Measurements from ENCODE around the gene CACNA1S.

Gene CACNA1S

DNA sequence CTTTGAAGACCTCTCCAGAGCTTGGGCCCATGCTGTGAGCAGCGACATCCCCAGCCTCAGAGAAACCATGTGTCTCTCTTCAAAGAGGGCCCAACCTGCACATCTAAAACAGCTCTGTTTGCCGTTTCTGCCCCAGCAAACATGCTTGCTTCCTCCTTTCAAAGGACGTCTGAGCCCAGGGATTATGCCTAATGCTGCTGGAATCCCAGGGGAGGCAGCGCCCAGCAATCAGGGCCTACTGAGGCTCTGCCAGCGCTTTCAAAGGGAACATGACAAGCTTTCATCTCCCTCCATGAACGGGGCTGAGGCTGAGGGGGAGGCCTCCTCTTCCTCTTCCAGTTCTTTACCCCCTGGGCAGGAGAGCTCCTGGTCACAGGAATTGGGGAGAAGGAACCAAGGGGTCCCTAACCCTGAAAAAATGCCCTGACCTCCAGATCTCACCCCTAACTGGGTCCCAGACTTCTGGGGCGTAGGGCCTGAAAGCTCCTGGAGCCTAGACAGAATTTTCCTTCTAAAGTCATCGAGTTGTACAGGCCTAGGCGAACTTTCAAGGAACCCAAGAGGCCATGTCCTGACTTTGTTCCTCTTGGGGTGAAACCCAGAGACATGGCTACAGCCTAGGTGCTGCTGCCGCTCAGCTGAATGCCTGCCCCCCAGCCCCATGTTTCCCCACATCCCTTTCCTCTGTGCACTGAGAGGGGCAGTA lies 28.2 kb upstream of the CACNA1S start:
- DNase-seq (ENCODE audit: insufficient read length, low spot score) (no peak), FAIRE-seq (peak; percentile 91)
- TF ChIP-seq, protein P1, sequence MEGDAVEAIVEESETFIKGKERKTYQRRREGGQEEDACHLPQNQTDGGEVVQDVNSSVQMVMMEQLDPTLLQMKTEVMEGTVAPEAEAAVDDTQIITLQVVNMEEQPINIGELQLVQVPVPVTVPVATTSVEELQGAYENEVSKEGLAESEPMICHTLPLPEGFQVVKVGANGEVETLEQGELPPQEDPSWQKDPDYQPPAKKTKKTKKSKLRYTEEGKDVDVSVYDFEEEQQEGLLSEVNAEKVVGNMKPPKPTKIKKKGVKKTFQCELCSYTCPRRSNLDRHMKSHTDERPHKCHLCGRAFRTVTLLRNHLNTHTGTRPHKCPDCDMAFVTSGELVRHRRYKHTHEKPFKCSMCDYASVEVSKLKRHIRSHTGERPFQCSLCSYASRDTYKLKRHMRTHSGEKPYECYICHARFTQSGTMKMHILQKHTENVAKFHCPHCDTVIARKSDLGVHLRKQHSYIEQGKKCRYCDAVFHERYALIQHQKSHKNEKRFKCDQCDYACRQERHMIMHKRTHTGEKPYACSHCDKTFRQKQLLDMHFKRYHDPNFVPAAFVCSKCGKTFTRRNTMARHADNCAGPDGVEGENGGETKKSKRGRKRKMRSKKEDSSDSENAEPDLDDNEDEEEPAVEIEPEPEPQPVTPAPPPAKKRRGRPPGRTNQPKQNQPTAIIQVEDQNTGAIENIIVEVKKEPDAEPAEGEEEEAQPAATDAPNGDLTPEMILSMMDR (IDR thresholded peaks at IDR 0.05; ENCODE audit: insufficient read depth, missing control alignments), result no peak

DNA sequence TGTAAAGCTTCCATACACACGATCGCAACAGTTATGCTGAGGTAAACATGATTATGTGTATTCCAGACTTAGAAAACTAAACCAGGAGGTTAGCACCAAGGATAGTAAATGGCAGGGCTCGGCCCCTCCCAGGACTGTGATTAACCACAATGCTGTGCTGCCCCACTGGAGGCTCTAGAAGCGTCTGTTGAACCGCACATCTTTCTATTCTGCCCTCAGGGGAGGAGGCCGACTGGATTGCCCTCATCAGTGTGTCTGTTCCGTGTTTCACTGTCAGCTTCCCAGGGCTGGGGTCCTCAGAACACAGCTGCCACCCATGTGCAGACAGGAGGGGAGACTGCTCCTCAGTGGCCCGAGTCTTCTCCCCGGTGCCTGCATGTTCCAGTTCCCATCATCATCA lies 27.5 kb upstream of the CACNA1S start:
- DNase-seq (ENCODE audit: insufficient read length, low spot score), result no peak
- TF ChIP-seq, protein P1 (IDR thresholded peaks at IDR 0.05; ENCODE audit: insufficient read depth, missing control alignments), result no peak
- FAIRE-seq, result peak; percentile 29

DNA sequence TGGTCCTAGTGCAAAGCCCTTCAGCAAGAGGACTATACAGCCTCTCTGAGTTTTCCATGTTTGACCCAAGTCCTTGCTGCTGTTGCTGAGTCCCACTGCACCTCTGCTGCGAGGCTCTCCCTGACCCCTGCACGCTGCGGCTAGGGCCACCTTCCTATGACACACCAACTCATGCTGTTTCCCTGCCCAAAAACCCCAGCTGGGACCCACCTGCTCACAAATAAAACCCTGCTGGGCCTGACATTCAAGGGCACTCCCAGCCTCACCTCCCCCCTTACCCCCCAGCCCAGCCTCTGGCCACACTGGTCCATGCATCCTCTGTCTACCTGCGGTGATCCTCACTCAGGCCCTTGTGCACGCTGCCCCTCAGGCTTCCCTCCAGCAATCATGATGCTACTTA lies 27.1 kb upstream of the CACNA1S start:
- TF ChIP-seq, protein P1 (IDR thresholded peaks at IDR 0.05; ENCODE audit: insufficient read depth, missing control alignments), result no peak
- FAIRE-seq, result no peak
- DNase-seq (ENCODE audit: insufficient read length, low spot score), result no peak

DNA sequence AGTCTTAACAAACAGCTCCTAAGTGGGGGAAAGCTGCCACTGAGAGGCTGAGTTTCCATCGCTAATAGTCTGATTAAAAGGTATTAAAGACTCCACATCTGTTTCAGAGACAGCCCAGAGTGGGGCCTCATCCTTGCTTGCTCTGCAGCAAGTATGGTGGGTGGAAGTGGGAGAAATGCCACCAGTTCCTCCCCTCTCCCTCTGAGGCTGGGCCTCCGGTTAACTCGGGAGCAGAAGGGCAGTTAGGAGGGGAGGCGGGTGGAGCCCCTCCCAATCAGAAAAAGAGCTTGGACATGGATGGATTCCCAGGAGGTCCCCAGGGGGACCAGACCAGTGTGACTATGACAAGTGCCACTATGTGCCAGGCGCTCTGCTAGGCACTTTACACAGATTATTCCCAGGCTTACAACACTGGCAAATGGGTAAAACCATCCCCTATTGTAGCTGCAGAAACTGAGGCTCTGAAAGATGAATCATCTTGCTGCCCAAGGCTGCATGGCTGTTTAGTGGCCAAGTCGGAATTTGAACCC lies 26.1 kb upstream of the CACNA1S start:
- FAIRE-seq (peak; percentile 97), DNase-seq (ENCODE audit: insufficient read length, low spot score) (peak; percentile 83)
- TF ChIP-seq, protein P1 (IDR thresholded peaks at IDR 0.05; ENCODE audit: insufficient read depth, missing control alignments), result no peak

DNA sequence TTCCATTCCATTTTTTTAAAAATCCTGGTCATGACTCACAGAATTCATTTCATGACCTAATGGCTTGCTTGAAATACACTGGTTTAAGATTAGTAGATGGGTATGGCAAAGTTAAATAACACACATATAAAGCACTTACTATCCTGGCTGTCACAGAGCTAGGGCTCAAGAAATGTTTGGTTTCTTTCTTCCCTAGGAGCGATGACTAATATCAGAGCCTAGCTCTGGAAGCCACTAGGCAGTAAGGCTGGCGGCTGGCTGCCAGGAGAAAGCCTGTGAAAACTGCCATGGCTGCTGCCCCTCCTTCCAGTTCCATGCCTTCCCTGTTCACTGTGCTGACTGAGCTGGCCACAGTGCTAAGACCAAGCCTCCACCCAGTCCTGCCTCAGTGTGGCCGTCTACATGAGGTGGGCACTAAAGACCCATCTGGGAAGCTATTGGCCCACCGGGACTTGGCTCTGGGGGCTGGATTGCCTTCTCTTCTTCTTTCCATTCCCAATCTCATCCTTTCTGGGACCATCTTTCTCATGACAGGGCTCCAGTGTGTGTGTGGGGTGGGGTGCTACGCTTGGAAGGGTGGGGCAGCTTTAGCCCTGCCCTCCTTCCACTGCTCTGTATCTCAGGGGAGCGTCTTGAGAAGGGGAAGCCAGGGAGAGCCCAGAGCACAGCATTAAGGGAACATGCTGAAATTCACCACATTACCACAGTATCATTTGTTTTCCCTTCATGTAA lies 25.5 kb upstream of the CACNA1S start:
- TF ChIP-seq, protein P1 (IDR thresholded peaks at IDR 0.05; ENCODE audit: insufficient read depth, missing control alignments), result no peak
- DNase-seq (ENCODE audit: insufficient read length, low spot score) (no peak), FAIRE-seq (no peak)

DNA sequence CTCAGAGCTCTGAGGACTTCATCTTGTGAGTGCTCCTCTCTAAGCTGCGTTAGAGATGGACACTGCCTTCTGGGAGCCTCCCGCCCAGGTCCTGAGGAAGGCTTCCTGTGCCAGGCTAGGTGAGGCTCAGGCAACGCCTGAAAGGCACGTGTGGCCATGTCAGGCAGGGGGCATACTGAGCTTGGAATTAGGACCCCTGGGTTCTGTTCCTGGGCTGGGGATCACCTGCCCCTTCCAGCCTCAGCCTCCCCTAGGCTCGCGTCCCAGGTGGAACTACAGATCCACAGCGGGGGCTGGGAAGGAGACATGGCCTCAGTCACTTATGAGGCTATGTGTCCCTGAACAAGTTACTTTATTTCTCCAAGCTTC lies 24.8 kb upstream of the CACNA1S start:
- FAIRE-seq (no peak), DNase-seq (ENCODE audit: insufficient read length, low spot score) (no peak)
- TF ChIP-seq, protein P1 (IDR thresholded peaks at IDR 0.05; ENCODE audit: insufficient read depth, missing control alignments), result no peak
